GM12878 (cell line): ENCODE results near the gene SPINT1. TPM values are rescaled to one million over a fixed set of nuclear protein-coding genes. Genes with fewer than 3 reads are reported as not detected.
A peak's percentile ranks its signal among the peaks of the same experiment; 100 is the strongest.

Experiments
- BCL3 ChIP-seq: IDR thresholded peaks from 2 replicates; pipeline ENCODE4 v1.6.1; 2011; ENCODE audit warnings: borderline replicate concordance, low read depth, mild to moderate bottlenecking, moderate library complexity, low read length; ENCODE audit not compliant: insufficient read depth, poor library complexity, severe bottlenecking
- BCLAF1 ChIP-seq: fragments of 450-650 bp; IDR thresholded peaks from 2 replicates; pipeline ENCODE4 v1.6.1; 2017; ENCODE audit warnings: antibody characterized with exemption, mild to moderate bottlenecking, moderate library complexity
- EGR1 ChIP-seq, 2 experiments: IDR thresholded peaks; 1 replicate in 1 of 2; 2 replicates in 1 of 2; pipeline ENCODE4 v1.6.1; 2011 to 2012; ENCODE audit warnings: low read depth in 2 of 2, low read length in 2 of 2, borderline replicate concordance in 1 of 2, mild to moderate bottlenecking in 1 of 2, moderate library complexity in 1 of 2
- NR2C1 ChIP-seq: fragments of 450-650 bp; IDR thresholded peaks from 2 replicates; pipeline ENCODE4 v1.6.1; 2017; ENCODE audit warnings: antibody characterized with exemption, mild to moderate bottlenecking, moderate library complexity
- NRF1 ChIP-seq: conservative IDR thresholded peaks from 2 replicates; pipeline ENCODE4 v1.6.1; 2011; ENCODE audit warnings: mild to moderate bottlenecking, low read depth, low read length, improper control_type of control experiment
- PKNOX1 ChIP-seq: fragments of 450-650 bp; IDR thresholded peaks from 2 replicates; pipeline ENCODE4 v1.6.1; 2016; ENCODE audit warnings: mild to moderate bottlenecking
- RAD51 ChIP-seq: fragments of 450-650 bp; IDR thresholded peaks from 2 replicates; pipeline ENCODE4 v1.6.1; 2016; ENCODE audit warnings: moderate library complexity, mild to moderate bottlenecking, inconsistent platforms
- SKIL ChIP-seq: fragments of 450-650 bp; IDR thresholded peaks from 2 replicates; pipeline ENCODE4 v1.6.1; 2017; ENCODE audit warnings: mild to moderate bottlenecking, low read depth, inconsistent platforms; ENCODE audit not compliant: poor library complexity, severe bottlenecking
- SMAD1 ChIP-seq: fragments of 450-650 bp; IDR thresholded peaks from 2 replicates; pipeline ENCODE4 v1.6.1; 2018; ENCODE audit warnings: mild to moderate bottlenecking, low read depth; ENCODE audit not compliant: partially characterized antibody
- SPI1 ChIP-seq: IDR thresholded peaks from 2 replicates; pipeline ENCODE4 v1.6.1; 2011; ENCODE audit warnings: low read depth, mild to moderate bottlenecking, low read length, moderate library complexity, borderline replicate concordance; ENCODE audit not compliant: insufficient read depth
- TARDBP ChIP-seq: IDR thresholded peaks from 2 replicates; pipeline ENCODE4 v1.6.1; 2016; ENCODE audit warnings: borderline replicate concordance
- YY1 ChIP-seq: IDR thresholded peaks from 2 replicates; pipeline ENCODE4 v1.6.1; 2011; ENCODE audit warnings: low read depth, mild to moderate bottlenecking, low read length
- ZNF24 ChIP-seq: fragments of 450-650 bp; IDR thresholded peaks from 2 replicates; pipeline ENCODE4 v1.6.1; 2017; ENCODE audit warnings: antibody characterized with exemption, mild to moderate bottlenecking
- polyA plus RNA-seq, 11 experiments: library from polyadenylated mRNA; depleted of rRNA in 4 of 11; unstranded in 6 of 11; stranded (reverse) in 5 of 11; fragments of >200 nt; fragmentation: Nextera tagmentation in 4 of 11; fragmentation: Illumina TruSeq in 1 of 11; extraction: Ambion mirVana in 4 of 11; extraction: Trizol in 1 of 11; gene quantifications; 1 replicate in 1 of 11; 2 replicates in 10 of 11; pipeline versions ENCODE4 v1.2.1 to v1.2.3, GENCODE V29; 2011 to 2016; ENCODE audit warnings: inconsistent platforms in 2 of 11, missing spikeins in 2 of 11, low read depth in 1 of 11
- total RNA-seq, 4 experiments: library from RNA; depleted of rRNA in 3 of 4; stranded (reverse); fragments of >200 nt in 3 of 4; fragmentation: Illumina TruSeq in 1 of 4; extraction: Trizol in 1 of 4; gene quantifications; 2 replicates each; pipeline versions ENCODE4 v1.2.1 to v1.2.3, GENCODE V29; 2013 to 2021
- TF ChIP-seq, protein P1 (sequence below): IDR thresholded peaks from 2 replicates; pipeline ENCODE4 v1.6.1; 2012; ENCODE audit warnings: low read depth, low read length, improper control_type of control experiment
- TF ChIP-seq, protein P2 (sequence below): fragments of 450-650 bp; formaldehyde crosslinking; IDR thresholded peaks from 2 replicates; pipeline ENCODE4 v1.4.0; 2022; ENCODE audit warnings: mild to moderate bottlenecking, moderate library complexity

The SPINT1 gene
- total and polyA plus RNA-seq, 10 of the 15 experiments (the other 5 are each of a cell fraction or from before 2014, with no cell fraction given): 3.5 to 28.6 (median 10.2) TPM

DNA sequence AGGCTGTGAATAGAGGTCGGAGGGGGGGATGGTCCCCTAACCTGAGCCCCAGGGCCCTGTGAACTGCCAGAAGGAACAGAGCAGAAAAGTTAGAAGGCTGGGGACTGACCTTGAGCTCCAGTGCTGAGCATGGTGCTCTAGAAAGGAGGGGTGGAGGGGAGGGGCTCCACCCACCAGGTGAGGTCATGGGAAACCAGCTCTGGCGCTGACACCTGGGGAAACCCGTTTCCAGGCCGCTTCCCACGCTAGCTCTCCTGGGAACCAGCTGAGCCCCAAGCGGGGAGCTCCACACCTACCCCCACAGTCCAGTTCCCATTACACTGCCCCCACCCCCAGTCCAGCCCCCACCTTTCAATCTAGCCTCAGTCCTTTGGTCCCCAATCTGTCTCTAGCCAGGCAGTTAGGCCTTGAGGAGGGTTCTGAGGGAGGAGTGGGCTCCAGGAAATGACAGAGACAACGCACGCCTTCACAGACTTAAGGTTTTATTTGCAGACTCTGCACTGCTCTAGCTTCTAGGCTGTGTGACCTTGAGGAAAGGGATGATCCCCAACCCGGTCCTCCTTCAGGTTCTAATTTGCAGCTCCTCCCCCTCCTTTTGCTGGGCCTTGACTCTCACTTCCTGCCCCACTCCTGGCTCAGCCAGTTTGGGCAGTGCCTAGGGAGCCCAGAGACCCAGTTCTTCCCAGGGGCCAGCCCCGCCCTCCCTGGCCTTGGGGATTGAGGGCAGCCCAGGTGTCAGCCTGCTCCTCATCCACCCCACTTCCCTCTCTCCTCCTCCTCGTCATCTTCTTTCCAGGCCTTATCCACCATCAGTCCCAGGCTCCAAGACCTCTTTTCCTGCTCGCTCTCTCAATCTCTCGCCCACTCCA lies 28.1 kb downstream of the SPINT1 start (continued):
- TF ChIP-seq BCLAF1 (no peak), NRF1 (no peak), EGR1 (IDR thresholded peaks at IDR 0.05; ENCODE audit: borderline replicate concordance in 1 of 2, low read depth in 2 of 2, low read length in 2 of 2) (peak in 1 of 2 experiments; percentile 84; a peak in 2 of 3 replicates), BCL3 (peak; percentile 100), SMAD1 (peak; percentile 63), SKIL (peak; percentile 34), TARDBP (peak; percentile 57; the same call in 1 of the 2 replicates), RAD51 (no peak), ZNF24 (0 out of 2 replicates have a peak, but pooled peaks have one; percentile 5), SPI1 (peak; percentile 50), NR2C1 (no peak), YY1 (peak; percentile 31; the same call in 1 of the 2 replicates), PKNOX1 (peak; percentile 56)
- TF ChIP-seq, protein P1, sequence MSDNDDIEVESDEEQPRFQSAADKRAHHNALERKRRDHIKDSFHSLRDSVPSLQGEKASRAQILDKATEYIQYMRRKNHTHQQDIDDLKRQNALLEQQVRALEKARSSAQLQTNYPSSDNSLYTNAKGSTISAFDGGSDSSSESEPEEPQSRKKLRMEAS: peak; percentile 29; the same call in 1 of the 2 replicates
- TF ChIP-seq, protein P2, sequence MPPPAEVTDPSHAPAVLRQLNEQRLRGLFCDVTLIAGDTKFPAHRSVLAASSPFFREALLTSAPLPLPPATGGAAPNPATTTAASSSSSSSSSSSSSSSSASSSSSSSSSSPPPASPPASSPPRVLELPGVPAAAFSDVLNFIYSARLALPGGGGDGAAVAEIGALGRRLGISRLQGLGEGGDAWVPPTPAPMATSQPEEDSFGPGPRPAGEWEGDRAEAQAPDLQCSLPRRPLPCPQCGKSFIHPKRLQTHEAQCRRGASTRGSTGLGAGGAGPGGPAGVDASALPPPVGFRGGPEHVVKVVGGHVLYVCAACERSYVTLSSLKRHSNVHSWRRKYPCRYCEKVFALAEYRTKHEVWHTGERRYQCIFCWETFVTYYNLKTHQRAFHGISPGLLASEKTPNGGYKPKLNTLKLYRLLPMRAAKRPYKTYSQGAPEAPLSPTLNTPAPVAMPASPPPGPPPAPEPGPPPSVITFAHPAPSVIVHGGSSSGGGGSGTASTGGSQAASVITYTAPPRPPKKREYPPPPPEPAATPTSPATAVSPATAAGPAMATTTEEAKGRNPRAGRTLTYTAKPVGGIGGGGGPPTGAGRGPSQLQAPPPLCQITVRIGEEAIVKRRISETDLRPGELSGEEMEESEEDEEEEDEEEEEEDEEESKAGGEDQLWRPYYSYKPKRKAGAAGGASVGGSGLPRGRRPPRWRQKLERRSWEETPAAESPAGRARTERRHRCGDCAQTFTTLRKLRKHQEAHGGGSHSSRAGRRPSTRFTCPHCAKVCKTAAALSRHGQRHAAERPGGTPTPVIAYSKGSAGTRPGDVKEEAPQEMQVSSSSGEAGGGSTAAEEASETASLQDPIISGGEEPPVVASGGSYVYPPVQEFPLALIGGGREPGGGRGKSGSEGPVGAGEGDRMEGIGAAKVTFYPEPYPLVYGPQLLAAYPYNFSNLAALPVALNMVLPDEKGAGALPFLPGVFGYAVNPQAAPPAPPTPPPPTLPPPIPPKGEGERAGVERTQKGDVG (CRISPR knock-in tag): peak; percentile 68; the same call in 1 of the 2 replicates
